Suprapubic skin (tissue), 4 donors: ENCODE results near the gene GRIN1. TPM values are rescaled to one million over a fixed set of nuclear protein-coding genes. Genes with fewer than 3 reads are reported as not detected.

Source experiments
- DNase-seq, 2 donors: peaks; one replicate each; pipeline ENCODE4 v3.0.0-alpha.2; 2019; ENCODE audit warnings: low spot score in 2 of 2
- H3K27ac ChIP-seq: fragments of 200-600 bp; sonication (generic); one replicate; pipeline ENCODE4 v1.5.1; 2019
- H3K27me3 ChIP-seq: fragments of 200-600 bp; sonication (generic); one replicate; pipeline ENCODE4 v1.5.1; 2019
- H3K36me3 ChIP-seq: fragments of 200-600 bp; sonication (generic); one replicate; pipeline ENCODE4 v1.5.1; 2019
- H3K4me1 ChIP-seq: fragments of 200-600 bp; sonication (generic); one replicate; pipeline ENCODE4 v1.5.1; 2019
- H3K4me3 ChIP-seq: fragments of 200-600 bp; sonication (generic); one replicate; pipeline ENCODE4 v1.5.1; 2019; ENCODE audit warnings: mild to moderate bottlenecking
- H3K9me3 ChIP-seq: fragments of 200-600 bp; sonication (generic); one replicate; pipeline ENCODE4 v1.5.1; 2019
- EP300 ChIP-seq: sonication (generic); formaldehyde crosslinking; IDR thresholded peaks from one replicate; pipeline ENCODE4 v1.6.1; 2017; ENCODE audit warnings: antibody characterized with exemption
- POLR2A ChIP-seq, 2 donors: fragments of 450-650 bp; IDR thresholded peaks; one replicate each; pipeline ENCODE4 v1.6.1; 2017; ENCODE audit warnings: antibody characterized with exemption in 2 of 2, mild to moderate bottlenecking in 2 of 2, moderate library complexity in 2 of 2
- POLR2AphosphoS5 ChIP-seq, 3 donors: sonication (generic); formaldehyde crosslinking; IDR thresholded peaks; one replicate each; pipeline ENCODE4 v1.6.1; 2017; ENCODE audit warnings: antibody characterized with exemption in 3 of 3
- WGBS: methylation state at CpG from one replicate; pipeline ENCODE4 v1.1.5; 2018; 5-methylcytosine and 5-hydroxymethylcytosine counted together
- total RNA-seq, 4 donors: library from RNA; depleted of rRNA; stranded (reverse); fragments of >200 nt; gene quantifications; one replicate each; pipeline ENCODE4 v1.1.0, GENCODE V29; 2016
- TF ChIP-seq, protein P1 (sequence below), 2 donors: fragments of 200-600 bp in 1 of 2; fragments of 450-650 bp in 1 of 2; sonication (generic) in 1 of 2; IDR thresholded peaks; one replicate each; pipeline ENCODE4 v1.5.1; 2016 to 2019; ENCODE audit warnings: antibody characterized with exemption in 2 of 2, mild to moderate bottlenecking in 1 of 2, moderate library complexity in 1 of 2

GRIN1 gene
- total RNA-seq, 4 donors from 2014 or later = 0.16 to 0.25 (median 0.16) TPM; not detected in 1

- TF ChIP-seq, protein P1, sequence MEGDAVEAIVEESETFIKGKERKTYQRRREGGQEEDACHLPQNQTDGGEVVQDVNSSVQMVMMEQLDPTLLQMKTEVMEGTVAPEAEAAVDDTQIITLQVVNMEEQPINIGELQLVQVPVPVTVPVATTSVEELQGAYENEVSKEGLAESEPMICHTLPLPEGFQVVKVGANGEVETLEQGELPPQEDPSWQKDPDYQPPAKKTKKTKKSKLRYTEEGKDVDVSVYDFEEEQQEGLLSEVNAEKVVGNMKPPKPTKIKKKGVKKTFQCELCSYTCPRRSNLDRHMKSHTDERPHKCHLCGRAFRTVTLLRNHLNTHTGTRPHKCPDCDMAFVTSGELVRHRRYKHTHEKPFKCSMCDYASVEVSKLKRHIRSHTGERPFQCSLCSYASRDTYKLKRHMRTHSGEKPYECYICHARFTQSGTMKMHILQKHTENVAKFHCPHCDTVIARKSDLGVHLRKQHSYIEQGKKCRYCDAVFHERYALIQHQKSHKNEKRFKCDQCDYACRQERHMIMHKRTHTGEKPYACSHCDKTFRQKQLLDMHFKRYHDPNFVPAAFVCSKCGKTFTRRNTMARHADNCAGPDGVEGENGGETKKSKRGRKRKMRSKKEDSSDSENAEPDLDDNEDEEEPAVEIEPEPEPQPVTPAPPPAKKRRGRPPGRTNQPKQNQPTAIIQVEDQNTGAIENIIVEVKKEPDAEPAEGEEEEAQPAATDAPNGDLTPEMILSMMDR (IDR thresholded peaks at IDR 0.05) = no peak
- TF ChIP-seq EP300 (no peak), POLR2AphosphoS5 (IDR thresholded peaks at IDR 0.05) (no peak)
- H3K4me3 ChIP-seq = no peak overlapping the region
- 93% methylated on average over 11 of the region's 22 CpGs for WGBS
- no peak for DNase-seq
- no peaks in the 10 kb centered on the region for H3K9me3 ChIP-seq
- H3K27me3 ChIP-seq = no peaks in the 10 kb centered on the region
- no peak overlapping the region for H3K27ac ChIP-seq
- peaks cover 26% of the 10 kb centered on the region for H3K36me3 ChIP-seq
- peaks cover 55% of the 10 kb centered on the region for H3K4me1 ChIP-seq
Measured at GRCh38 chr9:137191691-137192447, 52.9 kb downstream of the GRIN1 start.

DNA sequence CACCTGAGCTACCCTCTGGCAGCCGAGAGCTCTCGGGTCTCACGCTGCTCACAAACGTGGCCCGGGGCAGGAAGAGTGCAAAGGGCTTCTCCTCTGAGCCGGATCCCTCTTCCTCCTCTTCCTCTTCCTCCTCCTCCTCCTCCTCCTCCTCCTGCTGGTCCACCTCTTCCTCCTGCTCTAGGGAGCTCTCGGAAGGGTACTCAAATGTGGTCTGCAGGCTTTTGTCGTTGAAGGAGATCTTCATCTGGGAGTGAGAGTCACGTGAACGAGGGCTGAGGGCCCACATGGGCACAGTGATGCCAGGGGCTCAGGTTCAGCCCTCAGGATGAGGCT lies 53.5 kb downstream of the GRIN1 start:
- Histone ChIP-seq H3K4me3 (no peak overlapping the region), H3K27ac (no peak overlapping the region), H3K9me3 (no peaks in the 10 kb centered on the region), H3K36me3 (peaks cover 26% of the 10 kb centered on the region), H3K4me1 (peaks cover 52% of the 10 kb centered on the region), H3K27me3 (no peaks in the 10 kb centered on the region)
- no peak for DNase-seq
- 72% methylated on average over 3 of the region's 10 CpGs for WGBS
- TF ChIP-seq EP300 (no peak), POLR2A (IDR thresholded peaks at IDR 0.05) (no peak), POLR2AphosphoS5 (IDR thresholded peaks at IDR 0.05) (no peak)
- TF ChIP-seq, protein P1 (IDR thresholded peaks at IDR 0.05) = no peak

DNA sequence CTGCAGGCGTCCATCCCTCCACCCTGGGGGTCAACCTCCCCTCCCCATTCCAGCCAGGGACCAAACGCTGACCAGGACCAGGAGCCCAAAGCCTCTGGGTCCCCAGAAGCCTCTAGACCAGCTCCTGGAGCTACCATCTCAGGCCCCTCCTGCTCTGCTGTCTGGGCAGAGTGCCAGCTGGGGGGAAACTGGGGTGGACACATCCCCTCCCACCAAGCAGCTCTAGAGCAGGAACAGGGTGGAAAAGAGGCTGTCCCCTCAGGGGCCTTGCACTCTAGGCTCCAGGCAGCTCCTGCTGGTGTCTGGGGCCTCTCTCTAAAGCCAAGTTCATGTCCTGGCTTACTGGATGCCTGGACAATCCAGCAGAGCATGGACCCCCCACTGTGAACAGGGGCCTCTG lies 53.9 kb downstream of the GRIN1 start:
- H3K27me3 ChIP-seq = no peaks in the 10 kb centered on the region
- DNase-seq = no peak
- no peak overlapping the region for H3K4me3 ChIP-seq
- peaks cover 26% of the 10 kb centered on the region for H3K36me3 ChIP-seq
- no peak for TF ChIP-seq POLR2AphosphoS5 (IDR thresholded peaks at IDR 0.05)
- TF ChIP-seq POLR2A (IDR thresholded peaks at IDR 0.05) = no peak
- TF ChIP-seq, protein P1 (IDR thresholded peaks at IDR 0.05) = no peak
- no peak for TF ChIP-seq EP300
- H3K27ac ChIP-seq = no peak overlapping the region
- WGBS = no CpG with 5 or more reads among the region's 2 CpGs
- H3K4me1 ChIP-seq = peaks cover 52% of the 10 kb centered on the region
- H3K9me3 ChIP-seq = no peaks in the 10 kb centered on the region

- TF ChIP-seq POLR2AphosphoS5 (IDR thresholded peaks at IDR 0.05) (no peak), POLR2A (IDR thresholded peaks at IDR 0.05) (no peak), EP300 (no peak)
- TF ChIP-seq, protein P1 (IDR thresholded peaks at IDR 0.05) = no peak
- Histone ChIP-seq H3K4me1 (peaks cover 58% of the 10 kb centered on the region), H3K27me3 (no peaks in the 10 kb centered on the region), H3K9me3 (no peaks in the 10 kb centered on the region), H3K27ac (no peak overlapping the region), H3K4me3 (no peak overlapping the region), H3K36me3 (peaks cover 26% of the 10 kb centered on the region)
- DNase-seq = no peak
- WGBS = no CpG with 5 or more reads among the region's 14 CpGs
Measured at GRCh38 chr9:137193771-137194170, 54.8 kb downstream of the GRIN1 start.

- no peak for DNase-seq
Measured at GRCh38 chr9:137194388-137194787, 55.4 kb downstream of the GRIN1 start.

More at GRCh38 chr9:137194388-137194787, 55.4 kb downstream of the GRIN1 start:
- Histone ChIP-seq H3K27me3 (no peaks in the 10 kb centered on the region), H3K4me1 (peaks cover 60% of the 10 kb centered on the region), H3K4me3 (peak overlapping the region; percentile 15), H3K9me3 (no peaks in the 10 kb centered on the region), H3K36me3 (peaks cover 26% of the 10 kb centered on the region), H3K27ac (no peak overlapping the region)
- no peak for TF ChIP-seq POLR2AphosphoS5 (IDR thresholded peaks at IDR 0.05)
- TF ChIP-seq, protein P1 (IDR thresholded peaks at IDR 0.05) = no peak
- no peak for TF ChIP-seq EP300
- TF ChIP-seq POLR2A (IDR thresholded peaks at IDR 0.05) = no peak
- 30% methylated on average over 2 of the region's 16 CpGs for WGBS
